K562 (cell line): ENCODE data around the gene SNX17. TPM values are rescaled to one million over a fixed set of nuclear protein-coding genes. Genes with fewer than 3 reads are reported as not detected.
A peak's percentile ranks its signal among the peaks of the same experiment; 100 is the strongest.

Source experiments
- ARID1B ChIP-seq: fragments of 450-650 bp; IDR thresholded peaks from 2 replicates; pipeline ENCODE4 v1.6.1; 2016; ENCODE audit warnings: antibody characterized with exemption, mild to moderate bottlenecking, inconsistent platforms
- BCLAF1 ChIP-seq, 2 experiments: fragments of 450-650 bp in 1 of 2; IDR thresholded peaks; 2 replicates each; pipeline ENCODE4 v1.6.1; 2011 to 2017; ENCODE audit warnings: low read depth in 2 of 2, antibody characterized with exemption in 1 of 2, borderline replicate concordance in 1 of 2, low read length in 1 of 2, mild to moderate bottlenecking in 1 of 2, mixed read lengths in 1 of 2; ENCODE audit not compliant: control insufficient read depth in 1 of 2
- IFI16 ChIP-seq: fragments of 250-450 bp; sonication (Bioruptor Pico); IDR thresholded peaks from 2 replicates; pipeline ENCODE4 v2.1.2; 2022; ENCODE audit warnings: mild to moderate bottlenecking, inconsistent platforms
- MYC ChIP-seq, 2 experiments: fragments of 250-450 bp in 1 of 2; sonication (Bioruptor Pico) in 1 of 2; IDR thresholded peaks; 2 replicates each; pipeline versions ENCODE4 v1.5.1 to v1.6.1; 2012 to 2021; ENCODE audit warnings: low read depth in 2 of 2, borderline replicate concordance in 1 of 2, improper control_type of control experiment in 1 of 2, low read length in 1 of 2, mild to moderate bottlenecking in 1 of 2, moderate library complexity in 1 of 2
- NFE2L1 ChIP-seq: fragments of 450-650 bp; IDR thresholded peaks from 2 replicates; pipeline ENCODE4 v1.6.1; 2016; ENCODE audit warnings: missing genetic modification characterization, low read depth, mild to moderate bottlenecking, missing compliant biosample characterization, moderate library complexity, borderline replicate concordance
- RFX1 ChIP-seq: fragments of 450-650 bp; IDR thresholded peaks from 2 replicates; pipeline ENCODE4 v1.6.1; 2016; ENCODE audit warnings: mild to moderate bottlenecking, moderate library complexity
- THAP12 ChIP-seq: fragments of 250-450 bp; sonication (Bioruptor Pico); IDR thresholded peaks from 2 replicates; pipeline ENCODE4 v1.9.0; 2021; ENCODE audit warnings: mild to moderate bottlenecking, inconsistent platforms
- THRB ChIP-seq: fragments of 450-650 bp; formaldehyde crosslinking; conservative IDR thresholded peaks from 2 replicates; pipeline ENCODE4 v1.4.0; 2022; ENCODE audit warnings: mild to moderate bottlenecking, missing genetic modification characterization
- VEZF1 ChIP-seq: fragments of 200-800 bp; sonication (Bioruptor generic); IDR thresholded peaks from 2 replicates; pipeline ENCODE4 v1.6.1; 2017; ENCODE audit warnings: missing genetic modification characterization, missing compliant biosample characterization
- ZBTB9 ChIP-seq: fragments of 450-650 bp; formaldehyde crosslinking; IDR thresholded peaks from 2 replicates; pipeline ENCODE4 v1.4.0; 2020; ENCODE audit warnings: mild to moderate bottlenecking, moderate library complexity
- ZFP91 ChIP-seq: sonication (generic); formaldehyde crosslinking; IDR thresholded peaks from 2 replicates; pipeline ENCODE4 v1.8.0; 2022; ENCODE audit warnings: mild to moderate bottlenecking, missing genetic modification reagents
- polyA plus RNA-seq, 8 experiments: library from polyadenylated mRNA; depleted of rRNA in 4 of 8; stranded (reverse) in 5 of 8; unstranded in 3 of 8; fragments of >200 nt; fragmentation: Nextera tagmentation in 2 of 8; fragmentation: Illumina TruSeq in 1 of 8; extraction: Ambion mirVana in 2 of 8; extraction: Trizol in 1 of 8; gene quantifications; 2 replicates each; pipeline versions ENCODE4 v1.2.1 to v1.2.3, GENCODE V29; 2011 to 2014; ENCODE audit warnings: inconsistent platforms in 1 of 8, missing spikeins in 1 of 8
- total RNA-seq, 7 experiments: library from RNA; depleted of rRNA in 6 of 7; stranded (reverse); fragments of >200 nt in 6 of 7; fragmentation: Illumina TruSeq in 2 of 7; extraction: Trizol in 2 of 7; gene quantifications; 2 replicates each; pipeline versions ENCODE4 v1.2.1 to v1.2.3, GENCODE V29; 2011 to 2021; ENCODE audit warnings: low replicate concordance in 1 of 7

Gene SNX17
- total and polyA plus RNA-seq, 9 of the 15 experiments (the other 6 are each of a cell fraction or from before 2014, with no cell fraction given): 3.0 to 75.7 (median 54.6) TPM

GRCh38 chr2:27370816-27371620 lies 602 bp downstream of the SNX17 start (continued):
- TF ChIP-seq ZFP91 (CRISPR knock-in tag) (peak; percentile 78), THRB (CRISPR knock-in tag) (no peak), NFE2L1 (tag) (no peak), ARID1B (peak; percentile 44; the same call in 1 of the 2 replicates), ZBTB9 (CRISPR knock-in tag) (no peak), BCLAF1 (IDR thresholded peaks at IDR 0.05; ENCODE audit: borderline replicate concordance in 1 of 2, control insufficient read depth in 1 of 2, low read depth in 2 of 2, low read length in 1 of 2) (0 out of 4 replicates have a peak, but pooled peaks of 1 of the 2 experiments have one; percentile 47), IFI16 (CRISPR knock-in tag) (no peak), RFX1 (peak; percentile 69; the same call in 1 of the 2 replicates), VEZF1 (CRISPR knock-in tag) (no peak), THAP12 (0 out of 2 replicates have a peak, but pooled peaks have one; percentile 30), MYC (IDR thresholded peaks at IDR 0.05; ENCODE audit: low read depth, low read length) (peak; percentile 82), MYC (CRISPR knock-in tag; IDR thresholded peaks at IDR 0.05; ENCODE audit: borderline replicate concordance, low read depth) (no peak)
